Measurements from ENCODE around the gene GJA3.

GJA3 gene

DNA sequence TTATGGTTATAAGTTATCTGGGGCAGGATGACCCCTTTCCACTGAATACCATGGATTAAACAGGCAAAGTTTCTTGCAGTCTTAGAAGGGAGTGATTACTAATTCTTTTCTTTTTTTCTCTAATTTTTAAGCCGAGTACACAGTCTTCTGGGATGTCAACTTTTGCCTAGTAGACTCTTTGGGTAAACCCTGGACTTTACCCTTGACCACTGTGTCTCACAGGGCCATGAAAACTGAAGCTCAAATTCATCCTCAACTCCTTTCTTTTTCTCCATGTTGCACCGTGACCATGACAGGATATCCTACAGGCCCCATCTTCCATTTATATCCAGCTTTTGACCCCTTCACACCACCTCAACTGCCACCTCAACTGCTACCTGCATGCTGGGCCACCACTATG is 51.8 kb downstream of the GJA3 start:
- Histone ChIP-seq H2AFZ (ENCODE audit: low read depth, low read length) (no peak overlapping the region), H3K4me2 (ENCODE audit: low read length) (no peak overlapping the region), H3K36me3 (replicated peaks; ENCODE audit: low read depth, low read length) (no peaks in the 10 kb centered on the region), H4K20me1 (ENCODE audit: insufficient read depth, low read length) (no peaks in the 10 kb centered on the region), H3K4me3 (ENCODE audit: low read length) (no peak overlapping the region), H3K79me2 (ENCODE audit: low read length) (no peaks in the 10 kb centered on the region), H3K27ac (ENCODE audit: low read length) (no peak overlapping the region), H3K27me3 (ENCODE audit: low read depth, low read length) (peaks cover 11% of the 10 kb centered on the region), H3K9ac (ENCODE audit: low read length) (no peak overlapping the region), H3K4me1 (ENCODE audit: low read length) (no peaks in the 10 kb centered on the region), H3K9me3 (ENCODE audit: insufficient read depth, low read length) (no peaks in the 10 kb centered on the region)
- TF ChIP-seq EZH2phosphoT487 (IDR thresholded peaks at IDR 0.05; ENCODE audit: low read depth), result no peak
- TF ChIP-seq, protein P1, sequence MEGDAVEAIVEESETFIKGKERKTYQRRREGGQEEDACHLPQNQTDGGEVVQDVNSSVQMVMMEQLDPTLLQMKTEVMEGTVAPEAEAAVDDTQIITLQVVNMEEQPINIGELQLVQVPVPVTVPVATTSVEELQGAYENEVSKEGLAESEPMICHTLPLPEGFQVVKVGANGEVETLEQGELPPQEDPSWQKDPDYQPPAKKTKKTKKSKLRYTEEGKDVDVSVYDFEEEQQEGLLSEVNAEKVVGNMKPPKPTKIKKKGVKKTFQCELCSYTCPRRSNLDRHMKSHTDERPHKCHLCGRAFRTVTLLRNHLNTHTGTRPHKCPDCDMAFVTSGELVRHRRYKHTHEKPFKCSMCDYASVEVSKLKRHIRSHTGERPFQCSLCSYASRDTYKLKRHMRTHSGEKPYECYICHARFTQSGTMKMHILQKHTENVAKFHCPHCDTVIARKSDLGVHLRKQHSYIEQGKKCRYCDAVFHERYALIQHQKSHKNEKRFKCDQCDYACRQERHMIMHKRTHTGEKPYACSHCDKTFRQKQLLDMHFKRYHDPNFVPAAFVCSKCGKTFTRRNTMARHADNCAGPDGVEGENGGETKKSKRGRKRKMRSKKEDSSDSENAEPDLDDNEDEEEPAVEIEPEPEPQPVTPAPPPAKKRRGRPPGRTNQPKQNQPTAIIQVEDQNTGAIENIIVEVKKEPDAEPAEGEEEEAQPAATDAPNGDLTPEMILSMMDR (IDR thresholded peaks at IDR 0.05; ENCODE audit: low read depth, low read length), result no peak

DNA sequence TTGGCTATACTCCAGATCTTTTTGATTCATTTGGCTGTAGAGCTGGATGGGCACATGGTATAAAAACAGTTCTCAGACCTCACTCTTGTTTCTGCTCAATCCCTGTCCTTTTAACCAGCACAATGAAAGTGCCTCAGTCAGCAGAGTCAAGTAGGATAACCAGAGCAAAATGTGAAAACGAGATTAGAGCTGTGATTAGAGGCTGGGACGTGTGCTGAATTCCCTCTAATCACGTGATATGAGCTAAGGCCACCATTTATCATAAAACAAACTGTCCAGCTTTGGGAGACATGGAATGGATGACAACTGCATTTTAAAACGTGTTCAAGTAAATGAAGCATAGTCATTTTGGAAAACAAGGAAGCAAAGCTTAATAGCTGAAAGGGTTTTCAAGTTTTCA is 54.1 kb downstream of the GJA3 start:
- no peak overlapping the region for H3K4me2 ChIP-seq (ENCODE audit: low read length)
- no peak overlapping the region for H3K4me3 ChIP-seq (ENCODE audit: low read length)
- no peaks in the 10 kb centered on the region for H3K4me1 ChIP-seq (ENCODE audit: low read length)
- H4K20me1 ChIP-seq (ENCODE audit: insufficient read depth, low read length), result no peaks in the 10 kb centered on the region
- no peak overlapping the region for H3K9ac ChIP-seq (ENCODE audit: low read length)
- H3K79me2 ChIP-seq (ENCODE audit: low read length), result no peaks in the 10 kb centered on the region
- H3K27ac ChIP-seq (ENCODE audit: low read length), result no peak overlapping the region
- peaks cover 23% of the 10 kb centered on the region for H3K27me3 ChIP-seq (ENCODE audit: low read depth, low read length)
- H3K36me3 ChIP-seq (replicated peaks; ENCODE audit: low read depth, low read length), result no peaks in the 10 kb centered on the region
- no peak overlapping the region for H2AFZ ChIP-seq (ENCODE audit: low read depth, low read length)
- no peaks in the 10 kb centered on the region for H3K9me3 ChIP-seq (ENCODE audit: insufficient read depth, low read length)
- TF ChIP-seq, protein P1 (IDR thresholded peaks at IDR 0.05; ENCODE audit: low read depth, low read length), result no peak
- no peak for TF ChIP-seq EZH2phosphoT487 (IDR thresholded peaks at IDR 0.05; ENCODE audit: low read depth)

DNA sequence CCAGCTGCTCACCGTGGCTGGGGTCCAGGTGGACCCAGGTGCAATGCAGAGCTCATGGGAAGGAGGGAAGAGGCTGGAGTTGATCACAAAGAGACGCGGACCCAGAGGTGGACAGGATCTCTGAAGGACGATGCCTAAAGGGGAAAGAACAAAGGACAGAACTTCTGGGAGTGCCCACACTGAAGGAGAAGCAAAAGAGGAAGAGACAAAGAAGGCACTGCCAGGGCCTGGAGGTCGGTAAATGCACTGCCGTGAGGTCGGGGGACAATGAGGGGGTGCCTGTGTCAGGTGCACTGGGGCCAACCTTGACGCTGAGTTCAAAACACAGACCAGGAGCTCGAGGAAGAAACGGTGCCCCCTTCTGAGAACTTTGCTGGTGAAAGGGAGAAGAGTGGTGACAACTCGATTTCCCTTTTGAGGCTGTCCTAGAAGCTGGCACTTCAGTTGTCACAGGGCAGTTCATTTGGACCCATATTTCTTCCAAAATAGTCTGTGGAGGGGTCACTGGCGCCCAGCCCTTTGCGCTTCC is 55.6 kb downstream of the GJA3 start:
- TF ChIP-seq, protein P1 (IDR thresholded peaks at IDR 0.05; ENCODE audit: low read depth, low read length), result no peak
- no peak for TF ChIP-seq EZH2phosphoT487 (IDR thresholded peaks at IDR 0.05; ENCODE audit: low read depth)
- Histone ChIP-seq H3K4me2 (ENCODE audit: low read length) (no peak overlapping the region), H3K27me3 (ENCODE audit: low read depth, low read length) (peaks cover 27% of the 10 kb centered on the region), H3K27ac (ENCODE audit: low read length) (no peak overlapping the region), H3K79me2 (ENCODE audit: low read length) (no peaks in the 10 kb centered on the region), H4K20me1 (ENCODE audit: insufficient read depth, low read length) (no peaks in the 10 kb centered on the region), H3K36me3 (replicated peaks; ENCODE audit: low read depth, low read length) (no peaks in the 10 kb centered on the region), H3K4me3 (ENCODE audit: low read length) (no peak overlapping the region), H3K4me1 (ENCODE audit: low read length) (no peaks in the 10 kb centered on the region), H2AFZ (ENCODE audit: low read depth, low read length) (no peak overlapping the region), H3K9ac (ENCODE audit: low read length) (no peak overlapping the region), H3K9me3 (ENCODE audit: insufficient read depth, low read length) (no peaks in the 10 kb centered on the region)

DNA sequence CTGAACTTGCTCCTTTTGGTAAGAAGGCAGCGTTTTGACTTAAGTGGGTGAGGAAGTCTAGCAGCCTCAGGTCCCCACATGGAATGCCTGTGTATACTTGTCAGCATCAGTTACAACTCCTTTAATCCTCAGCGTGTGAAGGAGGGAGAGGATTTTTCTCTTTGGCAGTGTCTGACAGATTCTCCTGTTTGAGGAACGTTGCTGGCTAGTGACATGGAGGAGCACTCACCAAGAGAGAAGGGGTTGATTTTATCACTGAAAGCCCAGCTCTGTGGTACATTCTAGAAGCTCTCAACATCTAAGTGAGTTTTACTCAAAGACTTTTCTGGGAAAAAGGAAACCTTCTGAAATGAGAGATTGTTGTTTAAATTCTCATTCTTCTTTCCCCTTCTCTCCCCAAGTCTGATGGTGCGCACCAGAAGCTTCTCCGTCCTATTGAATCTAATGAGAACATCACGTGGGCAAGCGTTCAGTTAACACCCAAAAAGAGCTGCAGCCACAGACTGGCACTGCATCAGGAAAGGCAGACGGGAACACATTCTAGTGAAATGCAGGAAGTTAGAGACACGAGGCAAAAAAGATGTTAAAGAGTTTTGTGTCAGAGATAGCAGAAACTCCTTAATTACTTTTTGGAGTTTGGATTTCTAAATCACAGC is 58.2 kb downstream of the GJA3 start:
- Histone ChIP-seq H3K4me2 (ENCODE audit: low read length) (no peak overlapping the region), H4K20me1 (ENCODE audit: insufficient read depth, low read length) (no peaks in the 10 kb centered on the region), H3K27ac (ENCODE audit: low read length) (no peak overlapping the region), H3K79me2 (ENCODE audit: low read length) (no peaks in the 10 kb centered on the region), H3K9me3 (ENCODE audit: insufficient read depth, low read length) (no peaks in the 10 kb centered on the region), H3K9ac (ENCODE audit: low read length) (no peak overlapping the region), H3K4me1 (ENCODE audit: low read length) (no peaks in the 10 kb centered on the region), H3K27me3 (ENCODE audit: low read depth, low read length) (peaks cover 30% of the 10 kb centered on the region), H2AFZ (ENCODE audit: low read depth, low read length) (no peak overlapping the region), H3K36me3 (replicated peaks; ENCODE audit: low read depth, low read length) (no peaks in the 10 kb centered on the region), H3K4me3 (ENCODE audit: low read length) (no peak overlapping the region)
- no peak for TF ChIP-seq EZH2phosphoT487 (IDR thresholded peaks at IDR 0.05; ENCODE audit: low read depth)
- TF ChIP-seq, protein P1 (IDR thresholded peaks at IDR 0.05; ENCODE audit: low read depth, low read length), result no peak

Data from OCI-LY3 (cell line).